Stimulated activated CD4-positive, alpha-beta T cell treated with anti-CD3 and anti-CD28 coated beads, TNF-alpha, amount 100 ng/mL, for 24 hours (primary cell): ENCODE measurements around the gene OR10Z1.

ENCODE experiments used
- DNase-seq, 3 experiments: peaks; one replicate each; pipeline ENCODE4 v3.0.0-alpha.2; 2020; ENCODE audit warnings: low read depth in 3 of 3

The OR10Z1 gene, protein sequence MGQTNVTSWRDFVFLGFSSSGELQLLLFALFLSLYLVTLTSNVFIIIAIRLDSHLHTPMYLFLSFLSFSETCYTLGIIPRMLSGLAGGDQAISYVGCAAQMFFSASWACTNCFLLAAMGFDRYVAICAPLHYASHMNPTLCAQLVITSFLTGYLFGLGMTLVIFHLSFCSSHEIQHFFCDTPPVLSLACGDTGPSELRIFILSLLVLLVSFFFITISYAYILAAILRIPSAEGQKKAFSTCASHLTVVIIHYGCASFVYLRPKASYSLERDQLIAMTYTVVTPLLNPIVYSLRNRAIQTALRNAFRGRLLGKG

GRCh38 chr1:158604968-158605367 lies at the start of gene OR10Z1:
OR10Z1 (plus strand) TSS chr1:158605268; CDS start chr1:158606439, 1,171 bp downstream.
- DNase-seq: no peak

DNA sequence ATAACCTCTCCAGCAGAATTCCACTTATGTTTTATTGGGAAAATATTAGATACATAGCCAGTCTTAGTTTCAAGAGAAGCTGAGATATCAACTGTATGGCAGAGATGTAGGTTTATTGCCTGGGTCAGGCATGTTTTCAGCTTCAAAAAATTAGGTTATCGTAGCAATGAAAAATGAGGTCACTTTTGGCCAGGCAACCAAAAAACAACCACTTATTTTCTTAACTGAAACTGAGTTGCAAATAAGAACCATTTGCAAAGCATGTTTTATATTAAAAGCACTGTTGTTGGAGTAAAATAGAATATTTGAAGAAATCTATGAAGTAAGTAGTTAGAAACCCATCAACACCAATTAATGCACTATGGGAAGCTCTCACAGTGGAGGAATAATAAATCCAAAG lies 45.4 kb upstream of the OR10Z1 start:
- DNase-seq: no peak

GRCh38 chr1:158563853-158564252 lies 41.2 kb upstream of the OR10Z1 start:
- DNase-seq: no peak

GRCh38 chr1:158564608-158565007 lies 40.5 kb upstream of the OR10Z1 start:
- DNase-seq: no peak

- DNase-seq: no peak
These were observed 34.6 kb upstream of the OR10Z1 start, which contains the start of gene OR6P1 for GRCh38 chr1:158570480-158570879. OR6P1 (minus strand) TSS chr1:158570580; CDS start chr1:158563604, 6,976 bp downstream.

DNA sequence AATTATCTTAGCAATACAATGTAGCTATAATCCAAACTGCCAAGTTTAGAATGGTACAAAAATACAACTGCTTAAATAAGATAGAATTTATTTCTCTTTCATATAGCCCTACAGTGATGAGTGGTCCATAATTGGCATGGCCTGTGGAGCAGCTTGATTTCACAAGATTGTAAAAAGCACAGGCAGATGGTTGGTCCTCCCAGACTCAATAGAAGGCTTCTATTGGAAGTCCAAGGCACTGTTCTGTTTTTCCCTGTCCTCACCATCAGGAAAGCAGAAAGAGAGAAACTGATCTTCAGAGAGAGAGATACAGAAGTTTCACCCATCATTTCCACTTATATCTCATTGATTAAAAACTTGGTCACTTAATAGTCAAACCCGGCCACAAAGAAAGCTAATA lies 32.8 kb upstream of the OR10Z1 start:
- no peak for DNase-seq

- no peak for DNase-seq
These were observed 27.5 kb upstream of the OR10Z1 start for GRCh38 chr1:158577561-158577960.

GRCh38 chr1:158579733-158580132 lies 25.3 kb upstream of the OR10Z1 start, which contains the start of gene OR10X1:
OR10X1 (minus strand) TSS chr1:158579899; CDS start chr1:158579899, 0 bp downstream.
- DNase-seq: no peak

DNA sequence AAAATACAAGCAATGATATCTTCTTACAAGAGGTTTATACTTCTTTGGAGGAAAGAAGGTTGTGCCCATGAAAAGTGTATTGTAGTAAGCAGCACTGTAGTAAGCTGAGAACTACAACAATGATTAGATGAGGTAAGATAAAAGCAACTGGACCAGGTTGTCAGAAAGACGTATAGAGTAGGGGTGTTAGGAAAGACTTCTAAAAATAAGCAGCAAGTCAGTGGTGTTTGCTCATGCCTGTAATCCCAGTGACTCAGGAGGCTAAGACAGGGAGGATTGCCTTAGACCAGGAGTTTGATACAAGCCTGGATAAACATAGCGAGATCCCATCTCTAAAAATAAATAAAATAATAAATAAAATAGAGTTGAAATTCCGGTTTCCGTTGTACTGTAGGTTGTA lies 21.1 kb upstream of the OR10Z1 start:
- no peak for DNase-seq

- no peak for DNase-seq
These were observed 18.1 kb upstream of the OR10Z1 start for GRCh38 chr1:158586942-158587341.

DNA sequence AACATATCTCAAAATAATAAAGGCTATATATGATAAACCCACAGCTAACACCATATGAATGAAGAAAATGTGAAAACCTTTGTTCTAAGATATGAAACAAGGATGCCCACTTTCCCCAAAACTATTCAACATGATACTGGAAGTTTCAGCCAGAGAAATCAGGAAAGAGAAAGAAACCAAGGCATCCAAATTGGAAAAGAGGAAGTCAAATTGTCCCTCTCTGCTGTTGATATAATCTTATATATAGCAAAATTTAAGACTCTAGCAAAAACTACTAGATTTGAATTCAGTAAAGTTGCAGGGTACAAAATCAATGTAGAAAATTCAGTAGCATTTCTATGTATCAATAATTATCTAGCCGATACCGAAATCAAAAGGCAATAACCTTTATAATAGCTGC lies 4.3 kb upstream of the OR10Z1 start:
- DNase-seq: no peak

GRCh38 chr1:158607296-158607695 lies 2.2 kb downstream of the OR10Z1 start:
- no peak for DNase-seq

DNA sequence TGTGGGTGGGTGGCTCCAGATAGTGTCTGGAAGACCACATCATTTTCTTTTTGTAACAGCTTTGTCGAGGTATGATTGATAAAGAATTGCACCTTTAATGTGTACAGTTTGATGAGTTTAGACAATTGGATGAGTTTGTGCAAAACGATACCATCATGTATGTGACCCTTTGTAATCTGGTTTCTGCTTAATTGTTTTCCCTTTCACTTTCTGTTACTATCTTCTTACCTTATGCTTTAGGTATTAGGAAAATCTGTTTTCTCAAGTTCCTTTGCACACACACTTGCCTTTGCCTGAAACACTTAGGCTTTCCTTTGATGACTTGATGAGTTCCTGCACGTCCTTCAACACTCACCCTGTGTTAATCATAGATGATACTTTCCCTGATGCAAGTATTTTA lies 6.8 kb downstream of the OR10Z1 start:
- DNase-seq: no peak

GRCh38 chr1:158613764-158614163 lies 8.7 kb downstream of the OR10Z1 start:
- no peak for DNase-seq

DNA sequence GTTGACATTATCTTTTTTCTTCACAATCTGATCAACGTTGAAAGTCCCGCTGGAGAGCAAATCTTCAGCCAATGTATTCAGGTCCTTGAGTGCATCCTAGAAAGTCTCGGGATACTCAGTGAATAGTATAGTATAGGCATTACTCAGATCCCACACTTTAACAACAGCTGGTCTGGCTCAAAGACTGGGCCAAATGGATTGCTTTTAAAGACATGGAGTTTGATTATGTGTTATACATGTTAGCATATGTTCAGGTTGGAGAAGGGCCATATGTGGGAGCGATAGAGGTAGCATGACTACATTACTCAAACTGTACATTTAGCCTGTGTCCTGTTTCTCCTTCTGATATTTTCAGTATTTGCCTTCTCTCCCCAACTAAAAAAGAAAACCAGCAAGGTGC lies 33.1 kb downstream of the OR10Z1 start:
- DNase-seq: no peak

DNA sequence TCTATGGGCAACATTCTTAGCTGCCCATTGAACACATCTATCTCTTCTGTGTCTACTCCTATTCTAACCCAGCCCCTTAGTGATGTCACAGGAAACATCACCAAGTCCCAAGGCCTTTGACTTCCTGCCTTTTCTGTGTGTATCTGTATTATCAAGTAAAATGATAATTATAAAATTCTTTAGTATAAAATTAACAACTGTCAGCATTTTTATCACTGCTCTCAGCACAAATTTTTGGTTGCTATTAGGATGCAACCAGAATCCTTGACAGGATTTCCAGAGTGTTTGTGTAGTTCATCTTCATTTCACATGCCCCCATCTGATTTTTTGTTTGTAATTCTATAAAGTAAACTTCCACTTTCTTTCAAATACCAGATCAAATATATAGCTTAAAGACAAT lies 33.8 kb downstream of the OR10Z1 start:
- DNase-seq: no peak

DNA sequence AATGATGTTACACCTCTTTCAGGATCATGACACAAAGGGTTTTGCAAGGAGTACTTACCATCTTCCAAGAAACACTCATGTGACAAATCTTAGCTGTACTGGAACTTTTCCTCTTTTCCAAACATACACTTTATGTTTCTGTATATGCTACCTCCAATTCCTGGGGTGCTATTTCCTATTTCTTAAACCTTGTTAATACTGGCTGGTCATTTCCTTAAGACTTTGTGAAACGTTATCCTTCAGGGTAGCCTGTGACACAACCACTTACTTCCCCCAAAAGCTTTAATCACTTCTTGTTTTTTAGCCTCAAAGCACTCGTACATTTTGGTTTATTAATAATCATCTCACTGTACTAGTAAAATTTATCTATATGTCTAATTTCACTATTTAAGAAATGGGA lies 39.4 kb downstream of the OR10Z1 start:
- no peak for DNase-seq

DNA sequence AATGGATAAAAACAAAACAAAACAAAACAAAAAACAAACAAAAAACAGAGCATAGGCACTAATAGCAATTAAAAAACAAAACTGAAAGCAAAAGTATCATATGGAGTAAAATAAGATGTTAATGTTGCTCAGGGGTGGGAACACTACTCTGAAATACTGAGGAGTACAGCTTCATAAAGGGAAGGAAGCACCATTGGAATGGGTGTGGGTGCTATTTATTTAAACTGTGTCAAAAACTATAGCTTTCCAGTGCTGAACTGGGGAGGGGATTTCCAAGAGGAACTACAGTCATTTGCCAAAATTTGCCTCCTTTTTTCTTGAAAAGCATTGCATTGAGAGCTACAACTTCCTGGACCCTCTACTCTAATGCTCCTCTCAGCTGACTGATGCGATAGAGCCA lies 41.4 kb downstream of the OR10Z1 start:
- no peak for DNase-seq

- DNase-seq: no peak
These were observed 44.0 kb downstream of the OR10Z1 start for GRCh38 chr1:158649052-158649451.

GRCh38 chr1:158652721-158653334 lies 47.8 kb downstream of the OR10Z1 start:
- DNase-seq: no peak

DNA sequence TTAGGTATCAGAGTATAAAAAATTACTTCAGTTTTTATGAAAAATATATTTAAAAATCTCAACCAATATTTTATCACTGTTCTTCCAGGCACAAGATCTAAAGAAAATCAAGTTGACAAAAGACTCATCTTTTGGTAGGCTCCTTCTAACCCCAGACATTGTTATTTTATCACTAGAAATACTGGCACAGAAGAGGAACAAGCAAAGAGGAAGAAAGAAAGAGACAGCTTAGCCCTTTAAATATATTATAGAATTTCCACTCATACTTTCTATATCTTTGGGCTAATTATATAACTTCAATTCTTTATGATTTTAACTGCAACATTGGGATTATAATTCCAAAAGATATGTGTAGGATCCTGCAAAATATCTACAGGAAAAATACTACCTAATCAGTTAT lies 49.0 kb downstream of the OR10Z1 start:
- no peak for DNase-seq

DNA sequence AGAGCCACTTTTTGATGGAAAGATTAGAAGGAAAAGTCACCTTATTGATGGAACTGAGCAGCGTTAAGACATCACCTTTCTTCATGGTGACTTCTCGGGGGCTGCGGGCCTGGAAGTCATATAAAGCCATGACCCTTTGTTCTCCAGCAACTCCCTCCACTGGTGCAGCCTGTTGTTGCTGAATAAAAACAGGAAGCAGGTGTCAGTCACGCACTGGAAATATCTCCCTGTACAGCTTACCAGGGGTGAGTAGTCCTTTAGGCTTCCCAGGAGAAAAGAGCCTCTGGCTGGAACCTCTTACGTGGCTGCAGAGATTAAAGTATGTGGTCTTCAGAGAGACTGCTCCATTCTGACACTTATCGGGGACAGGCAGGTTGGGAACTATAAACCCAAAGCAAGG lies 49.5 kb downstream of the OR10Z1 start:
- no peak for DNase-seq
